GM12878 (cell line): ENCODE measurements around the gene SUPT3H.

Source experiments
- ATF7 ChIP-seq: fragments of 450-650 bp; IDR thresholded peaks from 2 replicates; pipeline ENCODE4 v1.6.1; 2016; ENCODE audit warnings: low read depth, mild to moderate bottlenecking
- NFYB ChIP-seq: IDR thresholded peaks from 2 replicates; pipeline ENCODE4 v1.6.1; 2011; ENCODE audit warnings: low read depth, mild to moderate bottlenecking, low read length, improper control_type of control experiment, moderate library complexity; ENCODE audit not compliant: insufficient read depth
- POLR2A ChIP-seq: IDR thresholded peaks from 2 replicates; pipeline ENCODE4 v1.6.1; 2011; ENCODE audit warnings: low read depth, mild to moderate bottlenecking, low read length
- POLR2AphosphoS5 ChIP-seq: IDR thresholded peaks from 2 replicates; pipeline ENCODE4 v1.6.1; 2011; ENCODE audit warnings: mild to moderate bottlenecking, low read length, inconsistent platforms
- SRF ChIP-seq, 2 experiments: IDR thresholded peaks; 2 replicates each; pipeline ENCODE4 v1.6.1; 2011; ENCODE audit warnings: low read depth in 2 of 2, low read length in 2 of 2, mild to moderate bottlenecking in 1 of 2, moderate library complexity in 1 of 2
- ZZZ3 ChIP-seq: IDR thresholded peaks from 2 replicates; pipeline ENCODE4 v1.6.1; 2011; ENCODE audit warnings: low read depth; ENCODE audit not compliant: control insufficient read depth, insufficient read length

DNA sequence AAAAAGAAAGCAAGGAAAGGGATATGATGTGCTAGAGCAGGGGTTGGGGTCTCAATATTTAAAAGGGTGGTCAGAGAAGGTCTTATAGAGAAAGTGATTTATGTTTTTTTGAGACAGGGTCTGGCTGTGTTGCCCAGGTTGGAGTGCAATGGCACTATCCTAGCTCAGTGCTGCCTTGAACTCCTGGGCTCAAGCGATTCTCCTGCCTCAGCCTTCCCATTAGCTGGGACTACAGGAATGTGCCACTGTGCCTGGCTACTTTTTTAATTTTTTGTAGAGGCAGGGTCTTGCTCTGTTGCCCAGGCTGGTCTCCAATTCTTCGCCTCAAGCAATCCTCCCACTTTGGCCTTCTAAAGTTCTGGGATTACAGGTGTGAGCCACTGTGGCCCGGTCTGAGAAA, 557.0 kb downstream of the SUPT3H start:
- no peak for TF ChIP-seq NFYB
- no peak for TF ChIP-seq ATF7
- no peak for TF ChIP-seq POLR2AphosphoS5
- TF ChIP-seq POLR2A, result no peak
- no peak for TF ChIP-seq ZZZ3
- no peak for TF ChIP-seq SRF (IDR thresholded peaks at IDR 0.05; ENCODE audit: low read depth in 2 of 2, low read length in 2 of 2)
